ENCODE data around the gene KRTDAP.

Gene KRTDAP

GRCh38 chr19:35490364-35490763, at the start of gene KRTDAP:
TSS of gene KRTDAP (minus strand) at chr19:35490464. CDS start at chr19:35490442, 22 bp downstream.
- no peak for DNase-seq (ENCODE audit: low read depth)

GRCh38 chr19:35539850-35540249, 49.6 kb upstream of the KRTDAP start:
- DNase-seq (ENCODE audit: low read depth): no peak

- DNase-seq (ENCODE audit: low read depth): no peak
These were observed 49.0 kb upstream of the KRTDAP start for GRCh38 chr19:35539314-35539713.

- no peak for DNase-seq (ENCODE audit: low read depth)
These were observed 44.7 kb upstream of the KRTDAP start for GRCh38 chr19:35534803-35535480.

GRCh38 chr19:35533822-35534392, 43.6 kb upstream of the KRTDAP start:
- peak; percentile 26 for DNase-seq (ENCODE audit: low read depth)

- DNase-seq (ENCODE audit: low read depth): no peak
These were observed 43.0 kb upstream of the KRTDAP start, which contains the start of gene GAPDHS for GRCh38 chr19:35533201-35533821. TSS of gene GAPDHS (plus strand) at chr19:35533456. CDS start at chr19:35533528, 72 bp downstream.

- no peak for DNase-seq (ENCODE audit: low read depth)
These were observed 41.0 kb upstream of the KRTDAP start for GRCh38 chr19:35531291-35531690.

- DNase-seq (ENCODE audit: low read depth): no peak
These were observed 39.3 kb upstream of the KRTDAP start for GRCh38 chr19:35529241-35530218.

- DNase-seq (ENCODE audit: low read depth): no peak
These were observed 38.2 kb upstream of the KRTDAP start, which contains the start of gene SBSN for GRCh38 chr19:35528218-35529038. TSS of gene SBSN (minus strand) at chr19:35528311. CDS start at chr19:35528281, 30 bp downstream.

GRCh38 chr19:35525873-35526272, 35.6 kb upstream of the KRTDAP start:
- DNase-seq (ENCODE audit: low read depth): no peak

GRCh38 chr19:35524181-35524837, 34.0 kb upstream of the KRTDAP start:
- no peak for DNase-seq (ENCODE audit: low read depth)

- no peak for DNase-seq (ENCODE audit: low read depth)
These were observed 32.6 kb upstream of the KRTDAP start for GRCh38 chr19:35522745-35523327.

GRCh38 chr19:35521124-35521743, 31.0 kb upstream of the KRTDAP start:
- no peak for DNase-seq (ENCODE audit: low read depth)

GRCh38 chr19:35519291-35519690, 29.0 kb upstream of the KRTDAP start:
- DNase-seq (ENCODE audit: low read depth): no peak

- no peak for DNase-seq (ENCODE audit: low read depth)
These were observed 28.0 kb upstream of the KRTDAP start for GRCh38 chr19:35518313-35518712.

- no peak for DNase-seq (ENCODE audit: low read depth)
These were observed 27.1 kb upstream of the KRTDAP start for GRCh38 chr19:35517342-35517741.

GRCh38 chr19:35516310-35516709, 26.0 kb upstream of the KRTDAP start:
- DNase-seq (ENCODE audit: low read depth): no peak

- no peak for DNase-seq (ENCODE audit: low read depth)
These were observed 24.1 kb upstream of the KRTDAP start for GRCh38 chr19:35514282-35514809.

GRCh38 chr19:35513628-35514281, 23.5 kb upstream of the KRTDAP start, which contains the start of gene DMKN:
TSS of gene DMKN (minus strand) at chr19:35513649. CDS start at chr19:35513475, 174 bp downstream.
- DNase-seq (ENCODE audit: low read depth): no peak
